CD4-positive, alpha-beta T cell treated with Interleukin-1 beta for 1 hour (primary cell): ENCODE measurements around the gene SOCS7.

Experiments used
- DNase-seq, 2 donors: peaks; one replicate each; pipeline ENCODE4 v3.0.0-alpha.2; 2020 to 2022

Gene SOCS7

DNA sequence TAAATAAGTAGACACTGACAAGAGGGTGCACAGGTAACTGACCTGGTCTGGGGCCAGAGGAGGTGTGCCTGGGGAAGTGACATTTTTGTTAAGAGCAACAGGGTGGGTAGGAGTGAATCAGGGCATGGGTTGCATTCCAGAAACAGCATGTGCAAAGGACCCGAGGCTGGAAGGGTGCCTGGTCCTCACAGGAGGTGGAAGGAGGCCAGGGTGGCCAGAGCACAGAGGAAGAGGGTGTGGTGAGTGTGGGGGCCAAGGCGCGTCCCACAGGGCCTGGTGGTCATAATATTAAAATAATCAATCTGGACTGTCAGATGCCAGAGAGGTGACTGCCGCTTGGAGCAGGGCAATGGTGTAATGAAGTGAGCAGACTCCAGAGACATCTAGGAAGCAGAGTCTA, 90.9 kb downstream of the SOCS7 start:
- DNase-seq = no peak

GRCh38 chr17:38443356-38444031, 91.8 kb downstream of the SOCS7 start:
- no peak for DNase-seq

DNA sequence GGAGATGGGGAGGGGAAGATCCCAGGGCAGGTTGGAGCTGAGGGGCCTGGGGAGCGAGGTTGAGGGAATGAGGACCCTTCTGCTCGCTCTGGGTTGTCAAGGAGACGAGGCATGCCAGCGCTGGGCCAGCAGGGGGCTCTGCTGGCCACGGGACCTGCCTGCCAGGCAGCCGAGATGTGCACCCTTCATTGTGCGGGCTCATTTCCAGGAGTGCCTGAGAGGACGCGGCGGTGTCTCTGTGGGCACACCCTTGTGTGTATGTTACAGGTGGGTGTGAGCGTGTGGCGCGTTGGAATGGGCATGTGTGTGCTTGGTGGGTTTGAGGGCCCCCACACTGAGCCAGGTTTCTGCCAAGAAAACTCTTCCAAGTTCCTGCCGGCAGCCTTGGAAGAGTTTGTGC, 92.5 kb downstream of the SOCS7 start:
- peak; percentile 48 to 50 for DNase-seq

DNA sequence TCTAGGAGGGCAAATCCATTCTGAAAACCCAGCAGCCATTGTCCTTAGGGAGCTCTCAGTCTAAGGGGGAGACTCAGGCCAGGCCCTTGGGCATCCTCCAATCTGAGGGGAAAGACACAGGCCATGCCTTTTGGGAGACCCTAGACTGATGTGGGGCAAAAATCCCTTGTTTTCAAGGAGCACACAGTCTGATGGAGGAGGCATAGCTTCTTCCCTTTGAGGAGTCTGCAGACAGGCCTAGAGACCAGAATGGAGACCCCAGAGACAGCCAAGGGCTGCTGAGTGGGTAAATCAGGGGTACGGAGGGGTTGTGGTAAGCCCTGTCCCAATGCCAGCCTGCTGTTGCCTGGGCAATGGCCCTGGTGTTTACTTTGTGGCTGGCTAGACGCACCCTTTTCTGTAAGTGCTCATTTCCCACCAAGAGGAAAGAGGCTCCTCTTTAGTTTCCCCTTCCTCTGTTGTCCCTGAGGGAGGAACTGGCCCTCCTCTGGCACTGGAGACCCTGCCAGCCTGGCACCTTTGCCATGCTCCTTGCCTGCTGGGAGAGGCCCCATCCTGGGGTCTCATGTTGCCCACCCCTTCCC, 96.0 kb downstream of the SOCS7 start:
- DNase-seq = no peak

GRCh38 chr17:38448208-38448771, 96.6 kb downstream of the SOCS7 start:
- DNase-seq = no peak

DNA sequence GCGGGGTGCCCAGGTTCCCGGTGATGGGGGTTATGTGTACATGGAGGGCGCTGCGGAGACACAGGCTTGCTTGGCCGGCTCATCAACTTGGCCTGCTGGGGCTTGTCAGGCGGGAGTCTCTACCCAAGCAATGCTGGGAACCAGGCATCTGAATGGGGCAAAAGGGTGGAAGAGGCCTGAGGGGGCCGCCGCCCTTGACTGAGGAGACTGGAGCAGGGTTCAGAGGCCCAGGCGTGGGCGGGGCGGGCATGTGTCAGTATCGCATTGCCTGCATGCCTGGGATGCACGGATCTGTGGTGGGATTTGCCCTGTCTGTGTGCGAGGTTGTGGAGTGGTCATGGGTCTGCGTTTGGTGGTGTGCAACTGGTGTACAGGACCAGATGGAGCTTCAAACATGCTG, 97.7 kb downstream of the SOCS7 start:
- DNase-seq = no peak

DNA sequence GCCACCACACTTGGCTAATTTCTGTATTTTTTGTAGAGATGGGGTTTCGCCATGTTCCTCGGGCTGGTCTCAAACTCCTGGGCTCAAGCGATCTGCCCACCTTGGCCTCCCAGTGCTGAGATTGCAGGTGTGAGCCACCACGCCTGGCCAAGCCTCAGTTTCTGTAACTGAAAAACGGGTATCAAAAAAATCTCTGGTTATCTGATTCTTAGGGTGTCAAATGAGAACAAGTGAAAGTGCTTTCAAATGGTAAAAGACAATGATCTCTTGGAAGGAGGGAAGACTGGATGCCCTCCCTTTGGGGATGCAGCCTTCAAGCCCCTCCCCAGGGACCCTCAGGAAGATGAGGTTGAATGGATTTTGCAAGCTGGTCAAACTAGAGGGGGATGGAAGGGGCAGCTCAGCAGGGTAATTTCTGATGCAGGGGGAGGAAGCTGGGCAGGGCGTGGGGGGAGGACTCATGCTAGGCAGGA, 98.9 kb downstream of the SOCS7 start:
- no peak for DNase-seq

- DNase-seq = no peak
Measured at GRCh38 chr17:38451030-38451839, 99.6 kb downstream of the SOCS7 start.

DNA sequence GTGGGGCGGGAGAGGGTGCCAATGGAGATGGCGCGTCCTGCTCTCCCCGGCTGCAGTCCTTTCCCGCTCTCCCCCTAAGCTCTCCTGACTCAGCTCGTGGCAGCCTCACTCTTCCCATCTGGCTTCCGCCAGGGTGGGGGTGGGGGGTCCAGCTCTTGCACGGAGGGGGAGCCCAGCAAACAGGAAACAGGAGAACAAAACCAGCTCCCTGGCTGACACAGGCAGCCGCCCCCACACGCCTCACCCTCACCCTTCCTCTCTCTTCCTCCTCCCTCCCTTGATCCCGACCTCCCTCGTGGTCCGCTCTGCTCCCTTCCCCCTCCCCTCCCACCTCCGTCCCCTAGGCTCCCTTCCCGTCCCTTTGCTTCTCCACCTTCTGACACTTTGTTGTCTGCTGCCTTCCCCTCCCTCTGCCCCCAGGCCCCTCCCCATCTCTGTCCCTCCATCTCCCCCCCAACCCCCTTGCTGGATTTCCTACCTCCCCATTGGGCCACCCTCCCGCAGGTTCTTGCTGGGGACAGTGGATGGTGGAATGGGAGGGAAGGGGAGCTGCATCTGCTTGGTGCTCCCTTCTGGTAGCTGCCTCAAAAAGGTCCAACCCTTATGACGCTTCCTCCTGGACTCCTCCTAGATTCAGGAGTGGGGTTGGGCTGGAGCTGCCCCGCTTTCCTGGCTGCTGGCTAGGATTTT, 100.3 kb downstream of the SOCS7 start:
- no peak for DNase-seq

DNA sequence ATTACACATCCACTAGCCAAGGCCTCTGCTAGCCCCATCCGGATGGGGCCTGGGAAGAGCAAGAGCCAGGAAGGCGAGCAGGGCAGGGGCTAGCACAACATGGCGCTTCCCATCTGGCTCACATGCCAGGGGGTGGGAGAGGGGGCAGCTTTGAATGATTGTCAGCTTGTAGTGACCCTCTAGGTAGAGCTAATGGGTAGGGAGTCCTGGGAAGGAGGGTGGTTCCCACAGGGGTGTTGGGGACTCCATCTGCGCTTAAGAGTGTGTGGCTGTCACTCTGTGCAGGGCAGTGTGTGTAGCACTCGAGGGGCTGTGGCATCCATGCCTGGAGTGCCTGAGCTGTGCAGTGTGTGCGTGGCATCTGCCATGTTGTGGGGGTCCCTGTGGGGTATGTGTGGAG, 101.1 kb downstream of the SOCS7 start:
- DNase-seq = no peak

- no peak for DNase-seq
Measured at GRCh38 chr17:38453951-38454421, 102.3 kb downstream of the SOCS7 start.

GRCh38 chr17:38454532-38454931, 102.9 kb downstream of the SOCS7 start:
- no peak for DNase-seq
